Coronary artery (tissue), 2 donors: ENCODE measurements around the gene PGBD4.

Experiments
- DNase-seq: peaks from one replicate; pipeline ENCODE4 v3.0.0-alpha.2; 2017; ENCODE audit warnings: low spot score
- H3K27ac ChIP-seq, 2 donors: fragments of 200-600 bp; sonication (generic); one replicate each; pipeline ENCODE4 v1.5.1; 2016 to 2019
- H3K4me3 ChIP-seq: fragments of 200-600 bp; sonication (generic); 2 replicates; pipeline ENCODE4 v1.5.1; 2016; ENCODE audit warnings: mild to moderate bottlenecking, moderate library complexity
- TF ChIP-seq, protein P1 (sequence below): fragments of 200-600 bp; sonication (generic); IDR thresholded peaks from one replicate; pipeline ENCODE4 v1.5.1; 2019; ENCODE audit warnings: antibody characterized with exemption

Gene PGBD4

DNA sequence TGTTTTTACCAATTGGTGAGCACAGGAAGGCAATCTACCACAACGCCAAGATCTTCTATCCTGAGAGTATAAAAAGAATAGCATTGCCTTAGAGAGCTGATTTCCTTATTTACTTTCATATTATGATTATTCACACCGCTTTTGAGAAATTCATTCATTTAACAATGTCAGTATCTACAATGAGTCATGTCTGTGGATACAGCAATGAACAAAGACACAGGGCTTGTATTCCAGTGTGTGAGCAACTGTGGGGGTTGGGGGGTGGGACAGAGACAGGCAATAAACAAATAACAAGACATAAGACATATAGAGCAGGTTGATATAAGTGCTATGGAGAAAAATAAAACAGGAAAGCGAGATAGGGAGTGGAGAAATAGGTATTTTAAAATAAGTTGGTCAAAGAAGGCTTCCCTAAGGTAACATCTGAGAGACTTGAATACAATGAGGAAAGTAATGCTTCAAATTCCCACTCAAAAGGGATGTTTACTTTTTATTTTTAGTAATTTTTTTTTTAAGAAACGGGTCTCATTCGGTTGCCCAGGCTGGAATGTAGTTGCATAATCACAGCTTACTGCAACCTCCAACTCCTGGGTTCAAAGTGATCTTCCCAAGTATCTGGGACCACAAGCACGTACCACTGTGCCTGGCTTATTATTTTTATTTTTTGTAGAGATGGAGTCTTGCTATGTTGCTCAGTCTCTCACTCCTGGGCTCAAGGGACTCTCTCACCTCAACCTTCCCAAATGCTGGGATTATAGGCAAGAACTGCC lies 45.7 kb downstream of the PGBD4 start:
- no peak for DNase-seq
- H3K27ac ChIP-seq, result no peak overlapping the region
- H3K4me3 ChIP-seq, result no peak overlapping the region
- TF ChIP-seq, protein P1, sequence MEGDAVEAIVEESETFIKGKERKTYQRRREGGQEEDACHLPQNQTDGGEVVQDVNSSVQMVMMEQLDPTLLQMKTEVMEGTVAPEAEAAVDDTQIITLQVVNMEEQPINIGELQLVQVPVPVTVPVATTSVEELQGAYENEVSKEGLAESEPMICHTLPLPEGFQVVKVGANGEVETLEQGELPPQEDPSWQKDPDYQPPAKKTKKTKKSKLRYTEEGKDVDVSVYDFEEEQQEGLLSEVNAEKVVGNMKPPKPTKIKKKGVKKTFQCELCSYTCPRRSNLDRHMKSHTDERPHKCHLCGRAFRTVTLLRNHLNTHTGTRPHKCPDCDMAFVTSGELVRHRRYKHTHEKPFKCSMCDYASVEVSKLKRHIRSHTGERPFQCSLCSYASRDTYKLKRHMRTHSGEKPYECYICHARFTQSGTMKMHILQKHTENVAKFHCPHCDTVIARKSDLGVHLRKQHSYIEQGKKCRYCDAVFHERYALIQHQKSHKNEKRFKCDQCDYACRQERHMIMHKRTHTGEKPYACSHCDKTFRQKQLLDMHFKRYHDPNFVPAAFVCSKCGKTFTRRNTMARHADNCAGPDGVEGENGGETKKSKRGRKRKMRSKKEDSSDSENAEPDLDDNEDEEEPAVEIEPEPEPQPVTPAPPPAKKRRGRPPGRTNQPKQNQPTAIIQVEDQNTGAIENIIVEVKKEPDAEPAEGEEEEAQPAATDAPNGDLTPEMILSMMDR, result no peak

DNA sequence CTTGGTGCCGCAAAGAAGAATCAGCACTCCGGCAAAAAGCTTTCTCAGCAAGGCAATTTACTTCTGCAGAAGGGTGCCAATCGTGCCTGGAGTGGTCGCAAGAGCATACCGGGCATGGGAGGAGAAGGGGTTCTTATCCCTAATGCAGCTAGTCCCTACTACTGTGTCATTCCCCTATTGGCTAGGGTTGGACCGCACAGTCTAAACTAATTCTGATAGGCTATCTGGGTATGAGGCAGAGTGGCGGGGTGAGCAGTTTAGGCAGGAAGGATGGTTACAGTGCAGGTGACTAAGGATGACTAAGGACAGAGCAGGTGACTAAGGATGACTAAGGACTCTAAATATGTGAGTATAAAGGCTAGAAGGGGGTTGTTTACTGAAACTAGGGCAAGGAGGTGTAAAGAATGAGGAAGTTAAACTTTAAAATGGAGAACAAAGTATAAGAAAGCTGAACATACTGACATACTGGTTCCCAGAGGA lies 52.9 kb downstream of the PGBD4 start:
- TF ChIP-seq, protein P1, result no peak
- no peak overlapping the region for H3K4me3 ChIP-seq
- no peak for DNase-seq

DNA sequence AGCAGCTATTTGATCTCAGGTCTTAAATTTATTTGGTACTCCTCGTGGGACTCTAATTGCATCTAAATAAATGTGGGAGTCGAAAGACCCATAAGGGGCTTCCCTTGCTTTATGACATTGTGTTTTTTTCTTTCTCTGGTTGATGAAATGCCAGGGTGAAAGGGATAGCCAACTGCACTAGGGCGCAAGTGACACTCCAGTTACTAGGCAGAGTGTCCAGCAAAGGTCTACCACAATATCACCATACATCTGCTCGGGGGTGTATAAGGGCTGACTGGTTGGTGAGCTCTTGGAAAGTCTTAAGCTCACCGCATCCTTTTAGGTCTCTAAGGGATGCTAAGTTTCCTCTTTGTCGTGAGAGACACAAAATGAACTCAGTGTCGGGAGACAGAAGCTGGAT lies 54.0 kb downstream of the PGBD4 start:
- TF ChIP-seq, protein P1, result no peak

More for the DNA sequence above, 52.9 kb downstream of the PGBD4 start:
- no peak overlapping the region for H3K27ac ChIP-seq

More for the DNA sequence above, 54.0 kb downstream of the PGBD4 start:
- Histone ChIP-seq H3K27ac (no peak overlapping the region), H3K4me3 (no peak overlapping the region)
- no peak for DNase-seq
